ENCODE measurements around the gene ATXN7. TPM values are rescaled to one million over a fixed set of nuclear protein-coding genes. Genes with fewer than 3 reads are reported as not detected.

The ATXN7 gene
- total RNA-seq, 1 donor from 2014 or later, result 28.7 TPM

DNA sequence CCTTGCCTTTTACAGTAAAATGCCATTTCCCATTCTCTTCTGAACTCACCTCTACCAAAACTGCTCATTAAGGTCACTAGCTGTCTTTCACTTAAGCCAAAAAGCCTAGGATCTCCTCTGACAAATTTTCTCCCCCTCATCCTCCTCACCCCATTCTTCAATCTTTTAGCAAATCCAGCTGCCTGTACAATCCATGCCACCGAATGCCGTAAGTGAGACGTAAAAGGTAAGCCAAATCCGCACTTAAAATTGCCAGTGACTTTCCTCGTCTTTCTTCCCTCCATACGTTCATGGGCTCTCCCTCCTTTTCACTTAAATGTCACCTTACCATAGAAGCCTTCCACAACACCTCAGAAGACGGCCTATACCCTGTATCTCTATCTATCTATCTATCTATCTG, 145.9 kb downstream of the ATXN7 start:
- DNase-seq (ENCODE audit: low spot score in 2 of 2, unreplicated experiment in 2 of 2), result no peak
- Mint-ChIP-seq H3K27ac (peak overlapping the region; percentile 44), H3K4me3 (no peak overlapping the region), H3K4me1 (peaks cover 13% of the 10 kb centered on the region), H3K27me3 (ENCODE audit: low read depth) (no peaks in the 10 kb centered on the region), H3K36me3 (peaks cover 32% of the 10 kb centered on the region), H3K9me3 (no peaks in the 10 kb centered on the region)
- TF ChIP-seq, protein P1, sequence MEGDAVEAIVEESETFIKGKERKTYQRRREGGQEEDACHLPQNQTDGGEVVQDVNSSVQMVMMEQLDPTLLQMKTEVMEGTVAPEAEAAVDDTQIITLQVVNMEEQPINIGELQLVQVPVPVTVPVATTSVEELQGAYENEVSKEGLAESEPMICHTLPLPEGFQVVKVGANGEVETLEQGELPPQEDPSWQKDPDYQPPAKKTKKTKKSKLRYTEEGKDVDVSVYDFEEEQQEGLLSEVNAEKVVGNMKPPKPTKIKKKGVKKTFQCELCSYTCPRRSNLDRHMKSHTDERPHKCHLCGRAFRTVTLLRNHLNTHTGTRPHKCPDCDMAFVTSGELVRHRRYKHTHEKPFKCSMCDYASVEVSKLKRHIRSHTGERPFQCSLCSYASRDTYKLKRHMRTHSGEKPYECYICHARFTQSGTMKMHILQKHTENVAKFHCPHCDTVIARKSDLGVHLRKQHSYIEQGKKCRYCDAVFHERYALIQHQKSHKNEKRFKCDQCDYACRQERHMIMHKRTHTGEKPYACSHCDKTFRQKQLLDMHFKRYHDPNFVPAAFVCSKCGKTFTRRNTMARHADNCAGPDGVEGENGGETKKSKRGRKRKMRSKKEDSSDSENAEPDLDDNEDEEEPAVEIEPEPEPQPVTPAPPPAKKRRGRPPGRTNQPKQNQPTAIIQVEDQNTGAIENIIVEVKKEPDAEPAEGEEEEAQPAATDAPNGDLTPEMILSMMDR (IDR thresholded peaks at IDR 0.05; ENCODE audit: unreplicated experiment), result no peak

DNA sequence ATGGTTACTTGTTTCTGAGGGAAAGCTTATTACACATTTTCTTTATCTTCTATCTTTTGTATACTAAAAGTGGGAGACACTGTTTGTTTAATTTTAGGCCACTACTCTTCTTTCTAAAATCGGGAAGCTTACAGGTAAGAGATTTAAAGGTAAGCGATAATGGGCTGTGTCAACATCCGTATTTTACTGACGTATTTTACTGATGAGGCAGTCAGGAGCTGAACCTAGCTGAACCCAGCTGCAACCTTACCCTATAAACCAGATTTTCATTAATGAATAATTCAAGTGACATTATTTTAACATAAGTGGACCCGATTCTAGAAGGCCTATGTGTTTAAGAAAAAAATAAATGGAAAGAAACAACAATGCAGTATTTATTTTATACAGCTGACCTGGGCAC, 146.5 kb downstream of the ATXN7 start:
- no peak for DNase-seq (ENCODE audit: low spot score in 2 of 2, unreplicated experiment in 2 of 2)
- H3K27ac Mint-ChIP-seq, result no peak overlapping the region
- H3K27me3 Mint-ChIP-seq (ENCODE audit: low read depth), result no peaks in the 10 kb centered on the region
- no peaks in the 10 kb centered on the region for H3K9me3 Mint-ChIP-seq
- peaks cover 35% of the 10 kb centered on the region for H3K36me3 Mint-ChIP-seq
- TF ChIP-seq, protein P1 (IDR thresholded peaks at IDR 0.05; ENCODE audit: unreplicated experiment), result no peak
- no peak overlapping the region for H3K4me3 Mint-ChIP-seq
- peaks cover 13% of the 10 kb centered on the region for H3K4me1 Mint-ChIP-seq

DNA sequence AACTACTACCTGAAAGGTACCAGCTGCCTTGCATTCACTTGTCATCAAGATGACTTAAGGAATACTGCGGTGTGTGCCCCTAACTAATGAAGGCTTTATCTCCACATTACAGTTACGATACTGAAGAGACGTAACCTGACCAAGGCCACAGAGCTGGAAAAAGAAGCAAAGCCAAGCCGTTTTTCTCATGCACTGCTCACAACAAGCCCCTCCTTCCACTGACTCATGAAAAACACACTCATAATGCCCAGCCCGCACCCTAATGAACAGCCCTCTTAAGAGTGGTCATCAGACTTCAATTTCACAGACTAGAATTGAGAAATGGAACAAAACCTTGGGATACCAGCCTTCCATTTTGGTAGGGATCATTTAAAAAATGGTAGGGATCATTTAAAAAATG, 148.0 kb downstream of the ATXN7 start:
- Mint-ChIP-seq H3K27ac (peak overlapping the region; percentile 41), H3K4me1 (peaks cover 13% of the 10 kb centered on the region), H3K9me3 (no peaks in the 10 kb centered on the region), H3K27me3 (ENCODE audit: low read depth) (no peaks in the 10 kb centered on the region), H3K36me3 (peaks cover 37% of the 10 kb centered on the region), H3K4me3 (no peak overlapping the region)
- TF ChIP-seq, protein P1 (IDR thresholded peaks at IDR 0.05; ENCODE audit: unreplicated experiment), result no peak
- no peak for DNase-seq (ENCODE audit: low spot score in 2 of 2, unreplicated experiment in 2 of 2)

DNA sequence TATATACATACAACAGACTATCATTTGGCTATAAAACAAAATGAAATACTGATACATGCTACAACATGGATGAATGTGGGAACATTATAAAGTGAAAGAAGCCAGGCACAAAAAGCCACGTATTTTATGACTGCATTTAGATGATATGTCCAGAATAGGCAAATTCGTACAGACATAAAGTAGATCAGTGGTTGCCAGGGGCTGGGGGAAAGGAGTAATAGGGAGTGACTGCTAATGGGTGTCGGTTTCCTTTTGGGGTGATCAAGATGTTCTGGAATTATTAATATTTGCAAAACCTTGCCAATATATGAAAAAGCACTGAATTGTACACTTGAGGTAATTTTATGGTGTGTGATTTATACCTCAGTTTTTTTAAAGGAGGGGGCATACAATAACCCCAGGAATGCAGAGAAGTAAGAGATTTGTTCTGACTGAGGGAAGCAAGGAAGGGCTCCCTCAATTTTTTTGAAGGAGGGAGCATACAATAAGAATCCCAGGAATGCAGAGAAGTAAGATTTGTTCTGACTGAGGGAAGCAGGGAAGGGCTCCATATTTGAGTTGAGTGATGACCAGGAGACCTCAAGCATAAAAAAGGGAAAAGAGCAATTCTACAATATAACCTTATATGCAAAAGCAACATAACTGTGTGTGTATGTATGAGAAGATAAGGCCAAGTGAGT, 153.4 kb downstream of the ATXN7 start:
- peak overlapping the region; percentile 70 for H3K27ac Mint-ChIP-seq
- H3K27me3 Mint-ChIP-seq (ENCODE audit: low read depth), result no peaks in the 10 kb centered on the region
- peaks cover 16% of the 10 kb centered on the region for H3K4me1 Mint-ChIP-seq
- TF ChIP-seq, protein P1 (IDR thresholded peaks at IDR 0.05; ENCODE audit: unreplicated experiment), result no peak
- DNase-seq (ENCODE audit: low spot score in 2 of 2, unreplicated experiment in 2 of 2), result no peak
- H3K4me3 Mint-ChIP-seq, result no peak overlapping the region
- no peaks in the 10 kb centered on the region for H3K9me3 Mint-ChIP-seq
- H3K36me3 Mint-ChIP-seq, result peaks cover 44% of the 10 kb centered on the region

DNA sequence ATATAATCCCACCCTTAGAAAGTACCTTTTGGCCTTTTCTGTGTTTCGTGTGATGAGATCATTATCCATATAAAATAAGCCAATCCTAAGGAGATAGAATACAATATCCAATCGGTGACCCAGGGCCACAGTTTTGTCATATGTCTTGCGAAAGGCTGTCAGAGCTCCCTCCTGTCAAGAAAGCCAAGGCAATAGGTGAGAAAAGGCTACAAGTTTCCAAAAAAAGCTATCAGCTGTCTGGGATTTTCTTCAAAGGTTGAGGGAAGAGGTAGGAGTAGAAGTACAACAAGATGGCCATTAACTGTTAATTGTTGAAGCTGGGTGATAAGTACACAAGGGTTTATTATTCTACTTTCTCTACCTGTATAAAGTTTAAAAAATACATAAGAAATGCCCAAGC, 155.6 kb downstream of the ATXN7 start:
- TF ChIP-seq, protein P1 (IDR thresholded peaks at IDR 0.05; ENCODE audit: unreplicated experiment), result no peak
- Mint-ChIP-seq H3K9me3 (no peaks in the 10 kb centered on the region), H3K27me3 (ENCODE audit: low read depth) (no peaks in the 10 kb centered on the region), H3K4me1 (peaks cover 29% of the 10 kb centered on the region), H3K4me3 (no peak overlapping the region), H3K27ac (no peak overlapping the region), H3K36me3 (peaks cover 27% of the 10 kb centered on the region)
- no peak for DNase-seq (ENCODE audit: low spot score in 2 of 2, unreplicated experiment in 2 of 2)
